A673 (cell line): Measurements from ENCODE around the gene GXYLT2. TPM values are rescaled to one million over a fixed set of nuclear protein-coding genes. Genes with fewer than 3 reads are reported as not detected.

Experiments
- BruUV-seq: library from RNA; stranded (reverse); fragments of 400-500 nt; replicated peaks from 2 replicates; lab custom pipeline; 2021; lab: Mats Ljungman, UMichigan
- CTCF ChIA-PET: fragments of 300-600 bp; sonication (Branson Sonifier 250); formaldehyde crosslinking; loops from one replicate; lab custom pipeline; 2022; ENCODE audit warnings: antibody characterized with exemption; lab: Charles Lee
- POLR2A ChIA-PET: fragments of 300-600 bp; sonication (Branson Sonifier 250); formaldehyde crosslinking; loops from one replicate; lab custom pipeline; 2022; ENCODE audit warnings: antibody characterized with exemption; ENCODE audit not compliant: low non-redundant PET; lab: Charles Lee
- DNase-seq: peaks from one replicate; pipeline ENCODE4 v3.0.0-alpha.2; 2015; ENCODE audit warnings: low spot score
- H3K27ac ChIP-seq: fragments of 200-600 bp; sonication (generic); 2 replicates; pipeline ENCODE4 v1.5.1; 2016; ENCODE audit warnings: mixed run types, low read depth, mild to moderate bottlenecking, mixed read lengths, antibody characterized with exemption, low read length; ENCODE audit not compliant: poor library complexity, severe bottlenecking
- H3K27me3 ChIP-seq: fragments of 200-600 bp; sonication (generic); replicated peaks from 2 replicates; pipeline ENCODE4 v1.6.1; 2017; ENCODE audit warnings: mixed run types, low read depth, mild to moderate bottlenecking, mixed read lengths, antibody characterized with exemption, low read length; ENCODE audit not compliant: insufficient read depth, poor library complexity
- H3K36me3 ChIP-seq: fragments of 200-600 bp; sonication (generic); 2 replicates; pipeline ENCODE4 v1.6.1; 2016; ENCODE audit warnings: mixed run types, mild to moderate bottlenecking, mixed read lengths, antibody characterized with exemption, low read length; ENCODE audit not compliant: insufficient read depth, poor library complexity, severe bottlenecking
- H3K4me1 ChIP-seq: fragments of 200-600 bp; sonication (generic); 2 replicates; pipeline ENCODE4 v1.6.1; 2017; ENCODE audit warnings: mixed run types, mild to moderate bottlenecking, mixed read lengths, antibody characterized with exemption, low read length; ENCODE audit not compliant: insufficient read depth, poor library complexity, severe bottlenecking
- H3K4me3 ChIP-seq: fragments of 200-600 bp; sonication (generic); 2 replicates; pipeline ENCODE4 v1.5.1; 2016; ENCODE audit warnings: low read depth, mixed run types, mild to moderate bottlenecking, mixed read lengths, low read length; ENCODE audit not compliant: poor library complexity, severe bottlenecking
- H3K9me3 ChIP-seq: fragments of 200-600 bp; sonication (generic); 2 replicates; pipeline ENCODE4 v1.6.1; 2016; ENCODE audit warnings: mixed run types, low read depth, mild to moderate bottlenecking, mixed read lengths, antibody characterized with exemption, low read length; ENCODE audit not compliant: poor library complexity, severe bottlenecking
- EZH2 ChIP-seq: fragments of 200-600 bp; sonication (generic); IDR thresholded peaks from 2 replicates; pipeline ENCODE4 v1.6.1; 2017; ENCODE audit warnings: borderline replicate concordance, low read depth, mild to moderate bottlenecking, mixed read lengths, antibody characterized with exemption, low read length; ENCODE audit not compliant: poor library complexity, severe bottlenecking
- intact Hi-C: fragments of 100-400 bp; cut with micrococcal nuclease; formaldehyde crosslinking; loops from one replicate; pipeline ENCODE4 v1.10.0; 2022; ENCODE audit not compliant: unreplicated experiment
- total RNA-seq: library from RNA; stranded (reverse); gene quantifications from 2 replicates; pipeline ENCODE4 v1.2.3, GENCODE V29; 2021
- TF ChIP-seq, protein P1 (sequence below): fragments of 300-800, 200-600 bp; sonication (generic); conservative IDR thresholded peaks from 2 replicates; pipeline ENCODE4 v1.5.1; 2017; ENCODE audit warnings: low read depth, mild to moderate bottlenecking, antibody characterized with exemption, low read length, moderate library complexity, mixed read lengths

GXYLT2 gene
- total RNA-seq, 1 experiment from 2014 or later, result 10.7 TPM

DNA sequence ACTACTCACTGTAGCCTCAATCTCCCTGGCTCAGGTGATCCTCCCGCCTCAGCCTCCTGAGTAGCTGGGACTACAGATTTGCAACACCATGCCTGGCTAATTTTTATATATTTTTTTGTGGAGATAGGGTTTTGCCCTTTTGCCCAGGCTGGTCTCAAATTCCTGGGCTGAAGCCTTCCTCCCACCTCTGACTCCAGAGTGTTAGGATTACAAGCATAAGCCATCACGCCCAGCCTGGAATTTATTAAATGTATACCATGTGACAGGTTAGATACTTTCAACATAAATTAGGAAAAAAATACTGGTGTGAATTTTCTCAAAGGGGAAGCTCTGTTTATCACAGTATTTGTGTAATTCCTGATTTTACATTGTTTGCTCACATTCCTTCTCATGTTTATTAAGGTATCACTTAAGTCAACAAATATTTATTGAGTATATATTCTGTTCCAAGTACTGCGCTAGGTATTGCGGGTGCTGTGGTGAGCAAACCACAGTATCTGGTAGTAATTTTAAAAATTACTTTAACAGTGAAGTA, 133.5 kb downstream of the GXYLT2 start:
- CTCF ChIA-PET, result interaction anchor here (0.6 kb wide), 1 partner anchor 82 kb away, joined by 5 read pairs; no protein-coding TSS in a partner anchor
- intact Hi-C loops, result no loop called here
- no peak for TF ChIP-seq EZH2
- TF ChIP-seq, protein P1, sequence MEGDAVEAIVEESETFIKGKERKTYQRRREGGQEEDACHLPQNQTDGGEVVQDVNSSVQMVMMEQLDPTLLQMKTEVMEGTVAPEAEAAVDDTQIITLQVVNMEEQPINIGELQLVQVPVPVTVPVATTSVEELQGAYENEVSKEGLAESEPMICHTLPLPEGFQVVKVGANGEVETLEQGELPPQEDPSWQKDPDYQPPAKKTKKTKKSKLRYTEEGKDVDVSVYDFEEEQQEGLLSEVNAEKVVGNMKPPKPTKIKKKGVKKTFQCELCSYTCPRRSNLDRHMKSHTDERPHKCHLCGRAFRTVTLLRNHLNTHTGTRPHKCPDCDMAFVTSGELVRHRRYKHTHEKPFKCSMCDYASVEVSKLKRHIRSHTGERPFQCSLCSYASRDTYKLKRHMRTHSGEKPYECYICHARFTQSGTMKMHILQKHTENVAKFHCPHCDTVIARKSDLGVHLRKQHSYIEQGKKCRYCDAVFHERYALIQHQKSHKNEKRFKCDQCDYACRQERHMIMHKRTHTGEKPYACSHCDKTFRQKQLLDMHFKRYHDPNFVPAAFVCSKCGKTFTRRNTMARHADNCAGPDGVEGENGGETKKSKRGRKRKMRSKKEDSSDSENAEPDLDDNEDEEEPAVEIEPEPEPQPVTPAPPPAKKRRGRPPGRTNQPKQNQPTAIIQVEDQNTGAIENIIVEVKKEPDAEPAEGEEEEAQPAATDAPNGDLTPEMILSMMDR, result no peak

GRCh38 chr3:73024836-73025235, 137.0 kb downstream of the GXYLT2 start:
- H3K27me3 ChIP-seq, result no peaks in the 10 kb centered on the region
- H3K36me3 ChIP-seq, result no peaks in the 10 kb centered on the region
- H3K4me3 ChIP-seq, result no peak overlapping the region
- BruUV-seq, result no TSS peak
- intact Hi-C loops, result no loop called here
- H3K27ac ChIP-seq, result no peak overlapping the region
- H3K4me1 ChIP-seq, result no peaks in the 10 kb centered on the region
- CTCF ChIA-PET, result no interaction called here
- H3K9me3 ChIP-seq, result no peaks in the 10 kb centered on the region
- TF ChIP-seq, protein P1, result no peak
- TF ChIP-seq EZH2, result no peak
- POLR2A ChIA-PET, result no interaction called here
- no peak for DNase-seq

More for the DNA sequence above, 133.5 kb downstream of the GXYLT2 start:
- POLR2A ChIA-PET, result no interaction called here
- Histone ChIP-seq H3K36me3 (no peaks in the 10 kb centered on the region), H3K4me1 (no peaks in the 10 kb centered on the region), H3K9me3 (no peaks in the 10 kb centered on the region), H3K27me3 (no peaks in the 10 kb centered on the region), H3K27ac (no peak overlapping the region), H3K4me3 (no peak overlapping the region)
- BruUV-seq, result no TSS peak
- no peak for DNase-seq

DNA sequence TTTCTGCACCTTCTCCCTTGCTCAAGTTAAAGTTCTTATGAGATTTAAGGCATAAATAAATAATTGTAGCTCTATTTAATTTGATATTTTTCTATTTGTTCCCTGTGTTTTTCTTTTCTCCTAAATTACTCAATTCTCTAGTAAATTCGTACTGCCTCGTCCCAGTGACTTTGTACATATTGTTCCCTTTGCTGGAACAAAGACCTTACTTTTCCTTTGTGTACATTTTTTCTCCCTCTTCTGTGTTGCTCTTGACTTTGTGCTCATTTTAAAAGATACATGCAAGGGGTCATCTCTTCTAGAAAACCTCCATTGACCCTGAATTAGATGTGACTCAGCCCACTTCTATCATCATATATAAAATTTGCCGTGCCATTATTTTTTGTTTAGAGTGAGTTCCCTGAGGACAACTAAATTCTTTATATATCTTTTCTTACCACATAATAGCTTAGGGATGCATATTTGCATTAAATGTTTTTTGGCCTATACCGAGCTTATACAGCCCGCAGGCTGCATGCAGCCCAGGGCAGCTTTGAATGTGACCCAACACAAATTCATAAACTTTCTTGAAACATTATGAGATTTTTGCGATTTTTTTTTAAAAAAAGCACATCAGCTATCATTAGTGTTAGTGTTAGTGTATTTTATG, 138.4 kb downstream of the GXYLT2 start:
- TF ChIP-seq EZH2, result no peak
- TF ChIP-seq, protein P1, result no peak
- ChIA-PET POLR2A (no interaction called here), CTCF (no interaction called here)
- Histone ChIP-seq H3K36me3 (no peaks in the 10 kb centered on the region), H3K4me1 (no peaks in the 10 kb centered on the region), H3K9me3 (no peaks in the 10 kb centered on the region), H3K27ac (no peak overlapping the region), H3K27me3 (no peaks in the 10 kb centered on the region), H3K4me3 (no peak overlapping the region)
- no TSS peak for BruUV-seq
- DNase-seq, result no peak
- intact Hi-C loops, result no loop called here

Other genes with a start within 250 kb of the GXYLT2 start
- gene SHQ1, start 39.6 kb upstream of the GXYLT2 start, total RNA-seq, result 21.1 and 24.3 TPM in 2 replicates
- 41.4 and 51.0 TPM in 2 replicates for gene PPP4R2, start 108.8 kb downstream of the GXYLT2 start, total RNA-seq
- 2.2 and 3.8 TPM in 2 replicates for gene EBLN2, start 173.6 kb downstream of the GXYLT2 start, total RNA-seq